CD4-positive, alpha-beta T cell treated with Interleukin-4 for 1 hour (primary cell): ENCODE measurements around the gene UTP4.

Experiments
- DNase-seq, 2 donors: peaks; one replicate each; pipeline ENCODE4 v3.0.0-alpha.2; 2020 to 2022

The UTP4 gene

DNA sequence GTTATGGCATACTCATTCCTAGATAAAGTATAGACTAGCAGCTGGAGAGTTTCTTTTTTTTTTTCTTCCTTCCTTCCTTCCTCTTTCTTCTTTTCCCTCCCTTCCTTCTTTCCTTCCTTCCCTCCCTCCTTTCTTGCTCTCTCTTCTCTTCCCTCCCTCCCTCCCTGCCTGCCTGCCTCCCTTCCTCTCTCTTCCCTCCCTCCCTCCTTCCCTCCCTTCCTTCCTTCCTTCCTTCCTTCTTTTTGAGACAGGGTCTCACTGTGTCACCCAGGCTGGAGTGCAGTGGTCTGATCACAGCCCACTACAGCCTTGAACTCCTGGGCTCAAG is 47.5 kb downstream of the UTP4 start:
- no peak for DNase-seq

DNA sequence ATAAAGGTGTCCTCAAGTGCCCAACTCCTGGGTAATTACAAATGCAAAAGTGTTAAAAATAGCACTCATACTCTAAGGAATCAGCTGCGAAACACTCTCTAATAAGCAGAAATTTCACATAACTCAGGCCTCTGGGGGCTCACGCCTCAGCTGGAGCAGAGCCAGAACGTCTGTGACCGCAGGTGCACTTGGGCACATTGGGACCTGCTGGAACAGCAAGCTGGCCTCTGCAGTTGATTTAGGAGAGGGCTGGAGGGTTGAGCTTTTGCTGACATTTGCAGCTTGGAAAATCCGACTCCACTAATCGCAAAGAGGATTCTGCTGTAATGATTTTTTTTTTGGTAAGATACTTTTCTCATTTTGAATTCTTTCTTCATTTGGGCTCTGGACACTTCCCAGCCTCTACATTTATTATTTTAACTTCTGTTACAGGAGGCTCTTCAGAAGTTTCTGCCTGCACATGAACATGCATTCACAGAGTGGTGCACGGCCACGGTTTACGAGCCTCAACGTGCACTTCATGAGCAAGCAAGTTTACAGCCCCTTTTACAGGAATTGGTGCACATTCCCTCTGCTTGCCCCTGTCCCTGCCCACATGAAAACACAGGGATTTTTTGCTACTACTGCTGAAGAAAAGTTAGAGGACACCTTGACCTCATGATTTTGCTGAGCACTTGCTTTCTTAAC is 50.4 kb downstream of the UTP4 start:
- DNase-seq, result no peak

DNA sequence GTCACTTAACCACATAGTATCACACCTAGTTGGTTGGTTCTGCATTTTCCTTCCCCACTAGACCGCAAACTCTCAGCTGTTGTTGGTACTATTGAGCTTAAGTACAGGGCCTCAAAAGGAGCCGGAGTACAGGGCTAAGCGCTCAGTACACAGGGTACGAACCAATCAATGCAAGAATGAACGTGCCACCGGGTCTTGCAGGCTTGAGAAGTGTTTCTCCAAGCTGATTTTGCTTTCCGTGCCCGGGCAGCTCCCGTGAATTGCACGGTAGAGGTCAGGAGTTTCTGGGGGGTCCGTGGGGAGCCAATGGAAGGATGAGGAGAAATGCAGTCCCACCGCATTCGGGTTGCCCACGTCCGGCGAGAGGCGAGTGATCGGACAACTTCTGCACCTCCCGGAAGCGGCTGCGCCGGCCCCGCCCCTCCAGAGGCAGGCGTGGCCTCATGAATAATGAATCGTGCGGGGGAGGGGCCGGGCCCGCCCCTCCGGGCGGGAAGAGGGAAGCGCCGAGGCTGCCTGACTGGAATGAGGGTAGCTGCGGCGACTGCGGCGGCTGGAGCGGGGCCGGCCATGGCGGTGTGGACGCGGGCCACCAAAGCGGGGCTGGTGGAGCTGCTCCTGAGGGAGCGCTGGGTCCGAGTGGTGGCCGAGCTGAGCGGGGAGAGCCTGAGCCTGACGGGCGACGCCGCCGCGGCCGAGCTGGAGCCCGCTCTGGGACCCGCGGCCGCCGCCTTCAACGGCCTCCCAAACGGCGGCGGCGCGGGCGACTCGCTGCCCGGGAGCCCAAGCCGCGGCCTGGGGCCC is 54.4 kb downstream of the UTP4 start, which contains the start of gene SNTB2:
TSS of gene SNTB2 (plus strand) at position 523 of the 804 bp plus-strand sequence. CDS start at position 526, 3 bp downstream.
- peak; percentile 74 to 78 for DNase-seq

DNA sequence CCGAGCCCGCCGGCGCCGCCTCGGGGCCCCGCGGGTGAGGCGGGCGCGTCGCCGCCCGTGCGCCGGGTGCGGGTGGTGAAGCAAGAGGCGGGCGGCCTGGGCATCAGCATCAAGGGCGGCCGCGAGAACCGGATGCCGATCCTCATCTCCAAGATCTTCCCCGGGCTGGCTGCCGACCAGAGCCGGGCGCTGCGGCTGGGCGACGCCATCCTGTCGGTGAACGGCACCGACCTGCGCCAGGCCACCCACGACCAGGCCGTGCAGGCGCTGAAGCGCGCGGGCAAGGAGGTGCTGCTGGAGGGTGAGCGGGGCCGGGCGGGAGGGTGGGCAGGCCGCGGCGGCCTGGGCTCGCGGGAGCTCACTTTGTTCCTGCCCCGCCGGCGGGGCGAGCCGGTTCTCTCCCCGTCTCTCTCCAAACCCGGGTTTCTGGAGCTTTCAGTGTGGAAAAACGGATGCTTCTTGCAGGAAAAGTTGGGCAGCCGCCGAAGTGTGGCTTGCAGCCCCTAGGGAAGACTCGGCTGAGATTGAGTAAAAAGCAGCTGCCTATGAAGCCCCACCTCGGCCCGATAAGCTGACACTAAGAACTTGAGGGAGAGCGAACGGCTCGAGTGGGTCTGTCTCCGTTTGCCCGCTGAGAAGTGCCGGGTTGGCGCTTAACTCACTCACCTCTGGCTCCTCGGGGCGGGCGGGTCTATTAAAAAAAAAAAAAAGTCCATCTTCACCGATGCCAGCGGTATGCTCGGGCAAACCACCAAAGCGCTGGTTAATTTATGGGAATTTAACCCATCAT is 55.2 kb downstream of the UTP4 start:
- peak in 1 of 2 donors; percentile 44 for DNase-seq

DNA sequence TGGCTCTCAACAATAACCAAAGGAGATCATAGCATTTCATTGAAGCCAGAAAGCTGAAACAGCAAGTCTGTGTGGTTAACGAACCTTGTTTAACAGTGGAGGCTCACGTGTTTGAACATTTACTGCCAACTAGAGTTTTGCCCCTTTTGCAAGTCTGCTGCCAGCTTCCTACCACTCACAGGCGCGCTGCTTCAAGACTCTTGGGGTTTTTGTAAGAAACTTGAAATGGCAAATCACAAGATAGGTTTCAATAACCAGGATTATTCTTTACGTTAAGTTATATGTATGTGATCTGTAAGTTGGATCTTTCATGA is 55.7 kb downstream of the UTP4 start:
- peak in 1 of 2 donors; percentile 12 for DNase-seq

DNA sequence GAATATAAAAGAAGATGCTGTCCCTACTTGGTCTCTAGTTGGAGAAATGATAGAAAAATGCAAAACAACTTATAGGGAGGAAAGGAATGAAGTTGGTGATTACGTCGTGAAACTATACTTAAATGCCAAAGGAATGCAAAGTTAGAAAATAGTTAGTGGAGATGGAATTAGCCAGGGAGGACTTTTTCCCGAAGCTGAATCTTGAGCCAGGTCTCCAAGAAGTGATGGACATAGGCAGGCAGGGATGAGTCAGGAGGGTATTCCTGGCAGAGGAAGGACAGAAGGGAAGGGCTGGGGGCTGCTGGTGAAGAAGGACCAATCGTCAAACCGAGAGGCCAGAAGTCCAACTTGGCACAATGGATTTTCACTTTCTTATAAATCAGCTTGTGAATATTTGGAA is 56.3 kb downstream of the UTP4 start:
- DNase-seq, result no peak

DNA sequence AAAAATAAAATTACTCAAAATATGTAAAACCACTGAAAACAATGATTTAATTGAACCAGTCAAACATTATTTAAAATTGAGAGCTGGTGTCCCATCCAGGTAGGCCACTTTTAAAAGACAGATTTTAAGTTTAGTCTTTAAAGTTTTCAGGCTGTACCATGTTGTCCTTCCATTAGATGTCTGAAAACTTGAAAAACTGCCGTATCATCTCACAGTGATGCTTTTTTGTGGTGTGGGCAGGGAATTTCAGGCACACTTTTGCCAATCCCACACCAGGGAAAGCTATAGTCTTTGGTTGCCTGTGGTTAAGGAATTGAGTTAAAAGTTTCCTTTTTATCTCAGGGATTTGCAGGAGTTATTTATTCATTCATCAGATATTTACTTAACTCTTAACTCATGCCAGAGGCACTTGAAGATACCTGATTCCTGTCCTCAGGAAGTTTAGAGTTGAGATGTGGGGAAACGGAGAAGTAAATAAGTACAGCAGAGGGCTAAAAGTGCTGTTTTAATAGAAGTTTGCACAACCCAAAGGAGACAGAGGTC is 57.7 kb downstream of the UTP4 start:
- no peak for DNase-seq

DNA sequence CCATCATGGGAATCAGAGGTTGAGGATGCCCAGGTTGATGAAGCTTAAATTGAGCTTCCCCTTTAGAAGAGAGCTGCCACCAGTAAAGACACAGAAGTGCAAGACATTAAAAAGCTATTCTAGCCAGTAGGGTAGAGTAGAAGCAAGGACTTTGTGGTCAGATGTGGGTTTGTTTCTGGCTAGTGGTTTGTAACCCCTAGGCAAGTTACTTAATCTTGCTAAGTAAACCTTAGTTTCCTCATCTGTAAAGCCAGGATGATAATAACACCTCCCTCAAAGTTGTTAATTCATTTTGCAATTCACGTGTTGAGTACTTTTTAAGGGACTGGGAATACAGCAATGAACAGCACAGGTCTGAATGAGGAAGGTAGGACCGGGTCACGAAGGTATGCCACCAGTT is 58.1 kb downstream of the UTP4 start:
- DNase-seq, result peak in 1 of 2 donors; percentile 13

DNA sequence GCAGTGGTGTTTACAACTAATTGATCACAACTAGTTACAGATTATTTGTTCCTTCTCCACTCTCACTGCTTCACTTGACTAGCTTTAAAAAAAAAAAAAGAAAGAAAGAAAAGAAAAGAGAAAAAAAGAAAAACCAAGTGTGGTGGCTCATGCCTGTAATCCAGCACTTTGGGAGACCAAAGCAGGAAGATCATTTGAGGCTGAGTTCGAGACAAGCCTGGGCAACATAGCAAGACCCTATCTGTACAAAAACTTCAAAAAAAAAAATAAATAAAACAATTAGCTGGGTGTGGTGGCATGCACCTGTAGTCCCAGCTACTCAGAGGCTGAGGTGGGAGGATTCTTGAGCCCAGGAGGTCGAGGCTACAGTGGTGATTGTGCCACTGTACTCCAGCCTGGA is 58.7 kb downstream of the UTP4 start:
- DNase-seq, result no peak

DNA sequence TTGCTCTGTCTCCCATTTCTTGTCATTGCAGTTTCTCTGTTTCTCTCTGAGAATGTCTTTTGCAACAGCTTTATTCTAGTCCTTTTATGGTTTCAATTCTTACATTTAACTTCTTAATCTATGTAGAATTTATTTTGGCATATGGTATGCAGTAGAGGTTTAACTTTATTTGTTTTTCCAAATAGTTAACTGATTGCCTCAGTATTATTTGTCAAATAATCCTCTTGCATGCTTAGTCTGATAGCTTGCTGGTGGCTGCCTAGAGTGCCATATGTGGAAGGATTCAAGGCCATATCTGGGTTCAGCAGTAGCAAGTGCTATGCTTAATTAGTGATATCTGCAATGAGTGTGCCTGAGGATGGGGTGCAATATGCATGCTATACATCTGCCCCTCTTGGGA is 61.4 kb downstream of the UTP4 start:
- no peak for DNase-seq

DNA sequence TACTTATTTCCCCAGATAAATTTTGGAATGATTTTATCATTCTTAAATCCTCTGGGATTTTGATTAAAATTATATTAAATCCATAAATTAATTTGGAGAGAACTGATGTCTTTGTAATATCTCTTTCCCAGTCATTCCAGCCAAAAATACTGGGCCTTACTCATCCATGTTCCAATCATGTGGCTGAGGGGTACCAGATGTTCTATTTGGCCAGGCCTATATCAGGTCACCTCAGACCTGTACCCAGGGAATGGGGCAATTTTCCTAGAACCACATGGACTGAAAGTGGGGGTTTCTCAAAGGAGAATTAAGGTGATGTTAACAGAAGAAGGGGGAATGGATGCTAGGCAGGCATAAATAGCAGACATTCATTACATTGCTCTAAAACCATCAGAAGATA is 62.0 kb downstream of the UTP4 start:
- DNase-seq, result no peak

DNA sequence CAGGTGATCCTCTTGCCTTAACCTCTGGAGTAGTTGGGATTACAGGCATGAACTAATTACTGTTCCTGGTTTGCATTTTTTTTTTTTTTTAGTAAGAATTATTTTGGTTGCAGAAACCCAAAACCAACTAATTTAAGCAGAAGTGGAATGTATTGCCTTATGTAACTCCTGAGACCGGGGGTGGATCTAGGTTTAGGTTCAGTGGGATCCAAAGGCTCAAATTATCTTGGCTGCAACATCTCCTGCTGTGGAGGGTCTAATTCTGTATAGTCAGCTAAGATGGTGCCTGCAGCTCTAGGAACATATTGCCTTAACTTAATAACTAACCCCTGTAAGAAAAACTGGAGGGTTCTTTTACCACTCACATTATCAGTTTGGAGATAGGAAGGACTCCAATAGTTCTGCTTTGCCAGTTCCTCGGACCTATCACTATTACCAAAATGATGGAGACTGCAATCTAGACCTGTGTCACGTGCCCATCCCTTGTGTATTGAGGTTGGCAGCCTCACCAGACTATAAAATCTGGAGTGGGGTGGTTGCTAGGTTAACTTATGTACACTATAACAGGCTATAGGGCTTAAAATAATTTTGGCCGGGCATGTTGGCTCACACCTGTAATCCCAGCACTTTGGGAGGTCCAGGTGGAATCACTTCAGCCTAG is 63.0 kb downstream of the UTP4 start:
- no peak for DNase-seq

DNA sequence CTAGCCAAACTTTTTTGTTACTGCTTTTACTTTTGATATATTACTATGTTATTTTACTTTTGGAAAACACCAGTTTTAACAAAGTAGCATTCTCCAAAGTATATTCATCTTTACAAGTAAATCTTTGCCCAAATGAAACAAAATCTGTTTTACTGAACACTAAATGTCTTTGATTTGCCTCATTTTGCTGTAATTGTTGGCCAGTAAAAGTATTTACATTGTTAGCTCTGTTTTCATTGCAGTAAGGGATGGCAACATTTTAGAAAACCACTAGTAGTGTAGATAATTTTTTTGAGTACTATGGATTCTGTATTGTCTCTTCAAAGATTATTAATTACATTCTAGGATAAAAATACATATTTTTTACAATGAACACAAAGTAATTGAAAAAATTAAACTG is 65.1 kb downstream of the UTP4 start:
- no peak for DNase-seq

DNA sequence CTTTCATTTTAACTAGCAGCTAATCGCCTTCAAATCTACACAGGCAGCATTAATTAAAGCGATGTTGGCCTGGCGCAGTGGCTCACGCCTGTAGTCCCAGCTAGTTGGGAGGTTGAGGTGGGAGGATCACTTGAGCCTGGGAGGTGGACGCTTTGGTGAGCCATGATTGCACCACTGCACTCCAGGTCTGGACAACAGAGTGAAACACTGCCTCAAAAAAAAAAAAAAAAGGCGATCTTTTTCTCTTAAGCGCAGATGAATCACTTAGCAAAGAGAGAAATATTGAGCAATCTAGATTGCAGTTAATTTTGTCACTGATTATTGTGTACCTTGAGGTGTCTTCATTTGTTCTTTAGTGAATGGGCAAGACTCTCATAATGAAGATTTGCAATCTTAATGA is 66.9 kb downstream of the UTP4 start:
- no peak for DNase-seq

DNA sequence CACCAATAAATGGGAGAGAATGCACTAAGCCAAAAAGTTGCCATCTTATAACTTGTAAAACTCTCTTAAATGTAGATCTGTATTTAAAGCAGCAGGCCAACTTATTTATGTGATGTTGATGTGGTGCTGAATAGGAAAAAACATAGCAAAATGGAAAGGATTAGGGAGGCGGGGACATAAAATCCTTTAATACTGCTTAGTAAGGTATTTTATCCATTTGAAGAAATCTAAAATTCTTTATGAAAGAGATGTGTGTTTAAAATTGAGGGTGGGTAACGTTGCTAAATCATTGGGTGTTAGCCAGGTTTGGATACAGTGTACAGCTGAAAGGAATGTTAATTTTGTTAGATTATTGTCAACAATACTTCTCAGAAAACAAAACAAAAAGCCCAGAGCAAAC is 68.8 kb downstream of the UTP4 start:
- no peak for DNase-seq

DNA sequence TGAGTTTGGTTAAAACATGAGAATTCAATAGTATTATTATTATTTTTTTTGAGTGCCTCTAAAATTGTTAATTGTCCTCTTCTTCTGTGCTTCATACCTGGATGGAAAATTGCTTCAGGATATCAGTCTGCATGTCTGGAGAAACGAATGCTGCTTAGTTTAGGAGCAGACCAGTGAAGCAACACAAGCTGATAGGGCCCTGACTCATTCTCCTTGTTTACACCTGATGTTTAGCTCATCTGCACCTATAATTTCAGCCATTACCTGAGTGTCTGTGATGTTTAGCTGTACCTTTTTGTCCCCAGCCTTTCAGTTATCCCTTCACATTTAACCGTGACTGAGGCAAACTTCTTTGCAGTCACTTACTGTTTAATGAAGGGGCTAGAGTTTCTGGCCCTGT is 69.3 kb downstream of the UTP4 start:
- DNase-seq, result no peak

DNA sequence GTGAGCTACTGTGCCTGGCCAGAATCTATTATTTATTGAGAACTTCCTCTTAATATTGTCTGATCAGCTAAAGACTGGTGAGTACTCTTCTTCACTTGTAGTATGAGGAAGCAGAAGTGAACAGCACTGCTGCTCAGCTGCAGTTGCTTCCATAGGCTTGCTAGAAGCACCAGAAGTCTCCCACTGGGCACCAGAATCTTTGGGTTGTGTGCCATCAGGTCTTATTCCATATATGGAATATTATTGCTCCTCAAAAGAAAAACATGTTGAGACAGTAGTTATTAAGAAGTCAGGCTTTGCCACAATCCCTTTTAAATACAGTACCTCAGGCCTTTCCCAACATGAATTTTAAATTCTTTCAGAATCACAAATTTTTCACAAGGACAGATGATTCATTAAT is 71.7 kb downstream of the UTP4 start:
- DNase-seq, result no peak

DNA sequence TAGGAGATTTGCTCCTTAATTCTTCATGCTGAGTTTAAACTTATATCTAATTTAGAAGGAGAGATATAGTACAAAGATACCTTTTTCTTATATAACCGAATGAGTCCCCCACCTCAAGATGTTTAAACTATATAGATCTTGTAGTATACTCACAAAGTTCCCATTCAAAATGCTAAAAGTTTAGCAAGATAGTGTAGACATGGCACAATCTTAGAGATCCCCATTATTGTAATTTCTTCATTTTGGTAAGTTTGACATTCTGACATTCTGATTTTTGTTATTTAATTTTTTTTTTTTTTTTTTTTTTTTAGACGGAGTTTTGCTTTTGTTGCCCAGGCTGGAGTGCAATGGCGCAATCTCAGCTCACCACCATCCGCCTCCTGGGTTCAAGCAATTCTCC is 77.3 kb downstream of the UTP4 start:
- no peak for DNase-seq

DNA sequence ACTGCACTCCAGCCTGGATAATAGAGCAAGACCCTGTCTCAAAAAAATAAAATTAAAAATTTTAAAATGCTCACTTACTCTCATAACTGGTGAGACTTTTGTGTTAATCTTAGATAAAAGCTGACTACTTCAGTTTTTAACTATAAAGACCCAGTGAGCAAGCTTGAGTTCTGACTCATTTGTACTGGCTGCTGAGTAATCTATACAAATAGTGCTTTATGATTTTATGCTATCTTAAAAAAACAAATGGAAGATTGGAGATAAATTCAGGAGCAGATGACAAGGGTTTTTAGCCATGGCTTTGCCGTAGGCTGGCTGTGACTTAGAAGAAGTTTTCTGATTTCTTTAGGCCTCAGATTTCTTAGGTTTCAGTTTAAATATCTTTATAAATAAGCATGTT is 85.0 kb downstream of the UTP4 start:
- no peak for DNase-seq
